HepG2 (cell line): ENCODE data around the gene ARL17B.
"Not testable (repeated sequence)": the region's sequence is repeated elsewhere in the genome, so short reads cannot be mapped to it uniquely, and the experiment has no call there.

ENCODE experiments used
- CHD4 ChIP-seq: fragments of 200-600 bp; sonication (generic); IDR thresholded peaks from 2 replicates; pipeline ENCODE4 v1.7.0; 2017; ENCODE audit warnings: mild to moderate bottlenecking, low read length, borderline replicate concordance
- CREM ChIP-seq, 2 experiments: sonication (generic) in 1 of 2; formaldehyde crosslinking in 1 of 2; IDR thresholded peaks; 2 replicates each; pipeline versions ENCODE4 v1.4.0 to v1.6.1; 2016 to 2020; ENCODE audit warnings: antibody characterized with exemption in 1 of 2, mild to moderate bottlenecking in 1 of 2, missing genetic modification reagents in 1 of 2
- JUN ChIP-seq: sonication (generic); formaldehyde crosslinking; IDR thresholded peaks from 2 replicates; pipeline ENCODE4 v1.4.0; 2020; ENCODE audit warnings: mild to moderate bottlenecking, missing genetic modification reagents
- MNT ChIP-seq: fragments of 450-650 bp; IDR thresholded peaks from 2 replicates; pipeline ENCODE4 v1.6.1; 2016
- REST ChIP-seq, 2 experiments: IDR thresholded peaks; 2 replicates each; pipeline ENCODE4 v1.6.1; 2011 to 2012; ENCODE audit warnings: low read length in 2 of 2, borderline replicate concordance in 1 of 2, low read depth in 1 of 2, mild to moderate bottlenecking in 1 of 2, moderate library complexity in 1 of 2
- TAF1 ChIP-seq: sonication (generic); formaldehyde crosslinking; IDR thresholded peaks from 2 replicates; pipeline ENCODE4 v1.4.0; 2020; ENCODE audit warnings: missing genetic modification reagents
- TBX3 ChIP-seq: fragments of 450-650 bp; IDR thresholded peaks from 2 replicates; pipeline ENCODE4 v1.6.1; 2017; ENCODE audit warnings: antibody characterized with exemption, mild to moderate bottlenecking, inconsistent platforms, borderline replicate concordance

GRCh38 chr17:46276728-46277479 lies 84.7 kb downstream of the ARL17B start:
- TF ChIP-seq CHD4; JUN; CREM (IDR thresholded peaks at IDR 0.05); CREM (CRISPR knock-in tag; IDR thresholded peaks at IDR 0.05); REST (IDR thresholded peaks at IDR 0.05; ENCODE audit: borderline replicate concordance in 1 of 2, low read depth in 1 of 2, low read length in 2 of 2); TBX3; MNT; TAF1 (CRISPR knock-in tag): not testable (repeated sequence)
